Kidney (tissue), 14 donors: ENCODE results near the gene SNX25. TPM values are rescaled to one million over a fixed set of nuclear protein-coding genes. Genes with fewer than 3 reads are reported as not detected.
A peak's percentile ranks its signal among the peaks of the same experiment; 100 is the strongest.

Experiments used
- DNase-seq, 5 donors: peaks; one replicate each; pipeline ENCODE4 v3.0.0-alpha.2; 2013 to 2020
- FAIRE-seq: peaks from 2 replicates; lab custom pipeline; 2012; peaks lifted over from hg19 to GRCh38; lab: Jason Lieb, UNC
- H3K27ac ChIP-seq, 2 donors: one replicate each; pipeline ENCODE4 v1.7.0; 2013; ENCODE audit warnings: low read depth in 2 of 2, low read length in 2 of 2, inconsistent platforms in 1 of 2
- H3K27me3 ChIP-seq: one replicate; pipeline ENCODE4 v1.7.1; 2013; ENCODE audit warnings: low read length, inconsistent platforms; ENCODE audit not compliant: control insufficient read depth, insufficient read depth
- H3K36me3 ChIP-seq, 3 donors: one replicate each; pipeline versions ENCODE4 v1.7.0 to v1.7.1; 2013; ENCODE audit warnings: low read length in 3 of 3, control low read depth in 1 of 3, inconsistent platforms in 1 of 3; ENCODE audit not compliant: insufficient read depth in 3 of 3, control insufficient read depth in 2 of 3
- H3K4me1 ChIP-seq, 3 donors: one replicate each; pipeline versions ENCODE4 v1.7.0 to v1.7.1; 2013; ENCODE audit warnings: low read length in 3 of 3, inconsistent platforms in 1 of 3, low read depth in 1 of 3; ENCODE audit not compliant: control insufficient read depth in 2 of 3, insufficient read depth in 2 of 3
- H3K4me3 ChIP-seq, 3 donors: one replicate each; pipeline versions ENCODE4 v1.7.0 to v1.8.1; 2013; ENCODE audit warnings: low read length in 3 of 3, control low read depth in 1 of 3, inconsistent platforms in 1 of 3
- H3K9ac ChIP-seq, 3 donors: one replicate each; pipeline versions ENCODE4 v1.7.0 to v1.7.1; 2013; ENCODE audit warnings: low read length in 3 of 3, control low read depth in 1 of 3, inconsistent platforms in 1 of 3
- H3K9me3 ChIP-seq, 3 donors: one replicate each; pipeline versions ENCODE4 v1.7.0 to v1.7.1; 2013; ENCODE audit warnings: low read length in 3 of 3, control low read depth in 1 of 3, inconsistent platforms in 1 of 3; ENCODE audit not compliant: control insufficient read depth in 2 of 3, insufficient read depth in 1 of 3
- CTCF ChIP-seq: IDR thresholded peaks from 3 replicates; pipeline ENCODE4 v1.5.1; 2012; ENCODE audit warnings: mild to moderate bottlenecking, moderate library complexity, borderline replicate concordance; ENCODE audit not compliant: insufficient read depth; ENCODE audit errors: extremely low read depth
- intact Hi-C: fragments of 100-400 bp; cut with DNase I; formaldehyde crosslinking; loops from one replicate; pipeline ENCODE4 v1.11.1; 2022
- polyA plus RNA-seq: library from polyadenylated mRNA; stranded (reverse); fragments of 350-450 nt; fragmentation: Illumina TruSeq; extraction: RNeasy Lipid Tissue Mini Kit (QIAGEN cat#74804); gene quantifications from one replicate; pipeline ENCODE4 v1.2.3, GENCODE V29; 2014; ENCODE audit warnings: low read depth, low replicate concordance; ENCODE audit not compliant: insufficient read depth
- total RNA-seq: library from RNA; stranded (reverse); fragmentation: NEBNext Ultra II Directional; extraction: Animal tissue kit (Norgen Biotek cat#: 25700); gene quantifications from one replicate; pipeline ENCODE4 v1.2.1, GENCODE V29; 2021
- donor health status: control.
- donor health status: control.
- donor health status: control.
- donor health status: control.
- donor health status: control.
- donor health status: DM: yes; HTN: yes; CAD: no.
- donor health status: Normal renal cell carcinoma (clear cell type).

SNX25 gene
- total and polyA plus RNA-seq, 2 donors from 2014 or later, result 8.9 to 19.4 TPM

- no peaks in the 10 kb centered on the region for H3K36me3 ChIP-seq
Observed at GRCh38 chr4:185211035-185211434, 1.6 kb downstream of the SNX25 start.

GRCh38 chr4:185211641-185212040 lies 2.2 kb downstream of the SNX25 start:
- intact Hi-C loops, result no loop called here
- Histone ChIP-seq H3K9ac (peak overlapping the region in 2 of 3 donors; percentile 9 to 89), H3K4me3 (peak overlapping the region in 1 of 3 donors; percentile 94), H3K27ac (no peak overlapping the region), H3K4me1 (peaks cover 0 to 7% (median 0%) of the 10 kb centered on the region in 3 donors), H3K27me3 (no peaks in the 10 kb centered on the region), H3K9me3 (no peaks in the 10 kb centered on the region), H3K36me3 (no peaks in the 10 kb centered on the region)
- TF ChIP-seq CTCF, result no peak
- DNase-seq, result no peak
- FAIRE-seq, result no peak

More at GRCh38 chr4:185211035-185211434, 1.6 kb downstream of the SNX25 start:
- DNase-seq, result no peak
- Histone ChIP-seq H3K9me3 (no peaks in the 10 kb centered on the region), H3K27me3 (no peaks in the 10 kb centered on the region), H3K4me1 (peaks cover 0 to 7% (median 0%) of the 10 kb centered on the region in 3 donors), H3K9ac (peak overlapping the region in 2 of 3 donors; percentile 89 to 90), H3K4me3 (peak overlapping the region; percentile 94 to 97 (median 95)), H3K27ac (peak overlapping the region in 1 of 2 donors; percentile 78)
- FAIRE-seq, result no peak
- no peak for TF ChIP-seq CTCF
- intact Hi-C loops, result no loop called here

DNA sequence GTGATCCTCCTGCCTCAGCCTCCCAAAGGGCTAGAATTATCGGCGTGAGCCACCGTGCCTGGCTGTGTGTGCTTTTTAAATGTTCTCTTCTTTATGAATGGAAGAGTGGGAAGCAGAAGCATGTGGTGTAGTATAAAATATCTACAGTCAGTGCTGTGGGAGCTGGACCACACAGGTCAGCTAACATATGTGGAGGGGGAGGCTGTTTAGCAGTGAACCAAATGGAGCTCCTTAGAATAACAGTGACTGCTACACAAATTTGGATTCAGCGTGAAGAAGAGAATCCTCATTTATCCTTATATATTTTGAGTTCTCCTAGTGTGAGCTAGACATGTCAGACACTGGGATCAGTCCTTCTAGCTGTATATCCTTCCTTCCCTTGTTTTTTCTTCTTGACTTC lies 3.2 kb downstream of the SNX25 start:
- H3K4me1 ChIP-seq, result peaks cover 0 to 7% (median 0%) of the 10 kb centered on the region in 3 donors

More for the DNA sequence above, 3.2 kb downstream of the SNX25 start:
- no peak for TF ChIP-seq CTCF
- intact Hi-C loops, result no loop called here
- peak in 2 of 5 donors; percentile 34 to 71 for DNase-seq
- H3K27me3 ChIP-seq, result no peaks in the 10 kb centered on the region
- no peak overlapping the region for H3K27ac ChIP-seq
- no peaks in the 10 kb centered on the region for H3K36me3 ChIP-seq
- no peak overlapping the region for H3K4me3 ChIP-seq
- H3K9me3 ChIP-seq, result no peaks in the 10 kb centered on the region
- H3K9ac ChIP-seq, result no peak overlapping the region
- FAIRE-seq, result no peak
